GM12801 (cell line): Measurements from ENCODE around the gene ZNF586.

ENCODE experiments used
- TF ChIP-seq, protein P1 (sequence below): IDR thresholded peaks from one replicate; pipeline ENCODE4 v1.5.1; 2011; ENCODE audit warnings: control low read depth; ENCODE audit not compliant: insufficient read length; ENCODE audit errors: extremely low read depth

Gene ZNF586

DNA sequence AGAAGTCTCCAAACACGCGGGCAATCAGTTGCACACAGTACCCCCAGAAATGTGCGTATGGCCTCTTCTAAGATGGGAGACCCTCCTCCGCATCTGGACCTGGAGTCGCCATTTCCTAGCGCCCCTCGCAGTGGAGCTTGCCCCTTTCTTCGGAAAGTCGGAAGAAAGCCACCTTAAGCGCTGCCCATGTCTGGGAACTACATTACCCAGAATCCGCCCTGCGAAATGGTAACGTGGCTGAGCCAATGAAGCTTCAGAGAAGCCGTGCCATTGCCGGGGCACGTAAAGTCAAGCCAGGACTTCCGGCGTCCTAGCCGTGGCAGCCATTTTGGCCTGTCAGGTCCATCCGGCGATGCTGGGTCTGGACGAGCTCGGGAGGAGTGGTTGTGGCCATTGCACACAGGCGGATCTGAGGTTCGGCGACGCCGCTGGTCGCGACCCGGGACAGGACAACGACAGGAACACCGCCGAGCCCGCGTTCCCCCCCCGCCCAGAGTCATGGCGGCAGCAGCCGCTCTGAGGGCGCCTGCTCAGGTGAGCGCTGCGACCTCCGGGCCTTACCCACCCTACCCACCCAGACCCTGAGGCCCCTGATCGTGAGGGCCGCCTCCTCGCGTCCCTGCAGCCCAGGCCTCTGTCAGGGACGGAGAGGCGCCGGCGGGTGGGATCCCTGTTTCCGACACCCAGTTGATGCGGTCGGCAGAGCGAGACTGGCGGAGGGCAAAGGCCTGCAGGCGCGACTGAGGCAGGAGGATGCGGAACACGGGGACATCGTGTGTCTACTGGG is at the start of gene ZNF586:
TSS of gene ZNF586 (plus strand) at position 332 of the 787 bp plus-strand sequence. CDS start at position 499, 167 bp downstream.
- TF ChIP-seq, protein P1, sequence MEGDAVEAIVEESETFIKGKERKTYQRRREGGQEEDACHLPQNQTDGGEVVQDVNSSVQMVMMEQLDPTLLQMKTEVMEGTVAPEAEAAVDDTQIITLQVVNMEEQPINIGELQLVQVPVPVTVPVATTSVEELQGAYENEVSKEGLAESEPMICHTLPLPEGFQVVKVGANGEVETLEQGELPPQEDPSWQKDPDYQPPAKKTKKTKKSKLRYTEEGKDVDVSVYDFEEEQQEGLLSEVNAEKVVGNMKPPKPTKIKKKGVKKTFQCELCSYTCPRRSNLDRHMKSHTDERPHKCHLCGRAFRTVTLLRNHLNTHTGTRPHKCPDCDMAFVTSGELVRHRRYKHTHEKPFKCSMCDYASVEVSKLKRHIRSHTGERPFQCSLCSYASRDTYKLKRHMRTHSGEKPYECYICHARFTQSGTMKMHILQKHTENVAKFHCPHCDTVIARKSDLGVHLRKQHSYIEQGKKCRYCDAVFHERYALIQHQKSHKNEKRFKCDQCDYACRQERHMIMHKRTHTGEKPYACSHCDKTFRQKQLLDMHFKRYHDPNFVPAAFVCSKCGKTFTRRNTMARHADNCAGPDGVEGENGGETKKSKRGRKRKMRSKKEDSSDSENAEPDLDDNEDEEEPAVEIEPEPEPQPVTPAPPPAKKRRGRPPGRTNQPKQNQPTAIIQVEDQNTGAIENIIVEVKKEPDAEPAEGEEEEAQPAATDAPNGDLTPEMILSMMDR = no peak

DNA sequence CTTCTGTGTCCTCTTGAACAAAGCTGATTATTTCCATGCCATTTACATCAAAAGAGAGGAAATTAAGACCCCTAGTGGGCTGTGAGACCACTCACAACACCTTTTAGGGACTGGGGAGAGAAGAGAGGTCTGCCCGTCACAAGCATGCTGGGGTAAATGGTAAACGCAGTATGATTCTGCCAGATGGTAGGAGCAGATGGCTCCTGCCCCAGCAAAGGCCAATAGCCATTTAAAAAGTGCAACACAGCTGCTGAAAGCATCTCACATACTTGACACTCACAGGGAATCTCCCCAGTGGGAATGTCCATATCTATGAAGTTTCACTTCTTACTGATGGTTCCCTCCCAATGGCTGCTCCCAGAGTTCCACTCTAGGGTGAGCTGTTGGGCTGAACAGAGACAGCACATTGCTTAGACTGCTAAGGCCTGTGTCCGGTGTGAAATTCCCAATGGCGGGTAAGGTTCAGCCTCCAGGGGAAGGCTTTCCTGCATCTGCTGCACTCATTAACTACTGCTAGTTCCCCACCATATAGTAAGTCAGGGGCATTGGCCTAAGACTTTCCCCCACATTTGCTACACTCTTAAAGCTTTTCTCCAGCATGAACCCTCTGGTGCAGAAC is 49.5 kb upstream of the ZNF586 start:
- TF ChIP-seq, protein P1 = no peak

DNA sequence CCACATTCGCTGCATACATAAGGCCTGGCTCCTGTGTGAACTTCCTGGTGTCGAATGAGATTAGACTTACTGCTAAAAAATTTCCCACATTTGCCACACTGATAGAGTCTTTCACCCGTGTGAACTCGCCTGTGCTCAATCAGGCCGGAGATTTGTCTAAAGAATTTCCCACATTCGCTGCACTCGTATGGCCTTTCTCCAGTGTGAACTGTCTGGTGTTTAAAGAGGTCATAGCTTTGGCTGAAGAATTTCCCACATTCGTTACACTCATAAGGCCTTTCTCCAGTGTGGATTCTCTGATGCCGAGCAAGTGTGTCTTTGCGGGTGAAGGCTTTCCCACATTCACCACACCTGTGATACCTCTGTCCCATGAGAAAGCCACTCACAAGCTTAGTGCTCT is 48.6 kb upstream of the ZNF586 start:
- TF ChIP-seq, protein P1 = no peak

DNA sequence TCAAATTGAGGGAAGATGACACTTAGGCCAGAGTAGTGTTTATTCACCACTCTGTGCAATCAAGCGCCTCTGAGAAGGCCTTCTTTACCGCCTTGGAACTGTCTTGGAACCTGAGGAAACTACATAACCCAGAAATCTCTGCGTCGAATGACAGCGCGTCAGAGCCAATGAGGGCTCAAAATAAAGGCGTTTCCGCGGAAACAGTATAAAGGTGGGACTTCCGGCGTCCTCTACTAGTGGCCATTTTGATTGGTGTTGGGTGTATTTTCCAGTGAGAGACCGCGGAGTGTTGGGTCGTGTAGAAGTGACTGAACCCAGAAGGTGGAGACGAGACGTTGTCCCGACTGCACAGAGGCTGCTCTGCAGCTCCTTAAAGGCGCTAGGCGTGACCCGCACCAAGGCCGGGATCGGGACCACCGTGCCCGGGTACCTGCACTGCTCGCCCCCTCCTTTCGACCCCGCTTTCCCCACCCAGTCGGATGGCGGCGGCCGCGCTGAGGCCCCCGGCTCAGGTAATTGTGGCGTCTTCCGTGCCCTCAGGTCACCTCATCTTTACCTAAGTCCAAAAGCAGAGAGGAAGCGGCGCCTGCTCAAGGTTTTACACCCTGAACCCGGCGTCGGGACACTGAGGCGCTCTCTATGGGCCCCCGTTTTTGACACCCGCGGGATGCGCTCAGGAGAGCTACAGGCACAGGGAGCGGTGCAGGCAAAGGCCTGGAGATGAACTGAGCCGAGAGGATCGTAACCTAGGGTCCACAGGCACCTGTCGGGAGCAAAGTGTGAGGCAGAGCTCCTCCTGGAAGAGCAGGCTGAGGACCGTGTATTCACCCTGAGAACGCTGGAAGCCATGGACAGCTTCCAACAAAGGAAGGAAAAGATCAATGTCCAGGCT is 22.6 kb upstream of the ZNF586 start, which contains the start of gene ZNF776:
TSS of gene ZNF776 (plus strand) at position 236 of the 892 bp plus-strand sequence. CDS start at position 480, 244 bp downstream.
- TF ChIP-seq, protein P1 = no peak

DNA sequence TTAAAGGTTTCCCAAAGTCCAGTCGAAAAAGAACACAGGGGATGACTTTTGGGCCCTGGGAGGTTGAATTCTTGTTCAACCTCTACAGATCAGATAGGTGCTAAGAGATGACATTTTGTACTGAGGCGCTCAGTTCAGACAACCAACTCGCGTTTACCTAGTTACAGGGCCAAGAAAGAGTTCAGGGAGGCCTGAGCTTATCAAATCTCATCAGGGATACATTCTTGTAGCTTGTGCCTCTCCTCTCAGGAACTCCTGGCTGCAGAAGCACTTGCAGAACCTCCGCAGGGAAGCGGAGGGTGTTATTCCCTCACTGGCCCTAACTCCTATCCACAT is 22.0 kb upstream of the ZNF586 start:
- TF ChIP-seq, protein P1 = no peak

DNA sequence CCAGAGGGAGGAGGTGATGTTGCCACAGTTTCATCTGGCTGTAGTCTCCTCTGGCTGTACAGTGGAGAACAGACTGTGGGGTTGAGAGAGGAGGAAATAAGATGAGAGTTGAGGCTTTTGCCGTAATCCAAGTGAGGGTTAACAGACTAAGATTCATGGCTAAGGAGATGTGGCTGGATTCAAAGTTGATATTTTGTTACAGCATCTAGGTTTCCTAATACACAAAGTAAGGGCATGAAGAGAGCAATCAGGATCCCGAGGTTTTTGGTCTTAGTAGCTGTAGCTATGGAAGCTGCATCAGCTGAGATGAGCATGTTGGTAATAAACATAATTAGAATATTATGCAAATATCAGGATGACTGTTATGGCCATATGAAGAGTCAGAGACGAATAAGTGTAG is 21.4 kb upstream of the ZNF586 start:
- TF ChIP-seq, protein P1 = no peak
